GM12874 (cell line): ENCODE results near the gene KCTD20.

Source experiments
- CTCF ChIP-seq: IDR thresholded peaks from 2 replicates; pipeline ENCODE4 v1.5.1; 2011; ENCODE audit warnings: low read depth, mild to moderate bottlenecking, control low read depth, low read length, moderate library complexity; ENCODE audit not compliant: insufficient read depth

The KCTD20 gene

GRCh38 chr6:36432151-36432671 is 10.6 kb upstream of the KCTD20 start:
- TF ChIP-seq CTCF: no peak

GRCh38 chr6:36436466-36436865 is 6.3 kb upstream of the KCTD20 start:
- TF ChIP-seq CTCF: no peak

- no peak for TF ChIP-seq CTCF
Measured at GRCh38 chr6:36441307-36441894, 1.4 kb upstream of the KCTD20 start.

- no peak for TF ChIP-seq CTCF
Measured at GRCh38 chr6:36442103-36442670, 613 bp upstream of the KCTD20 start.

- 0 out of 2 replicates have a peak, but pooled peaks have one; percentile 18 for TF ChIP-seq CTCF
Measured at GRCh38 chr6:36443471-36444428, 950 bp downstream of the KCTD20 start.

GRCh38 chr6:36444470-36444869 is 1.7 kb downstream of the KCTD20 start:
- no peak for TF ChIP-seq CTCF

- no peak for TF ChIP-seq CTCF
Measured at GRCh38 chr6:36445621-36446020, 2.8 kb downstream of the KCTD20 start.
